ENCODE measurements around the gene PAX6. TPM values are rescaled to one million over a fixed set of nuclear protein-coding genes. Genes with fewer than 3 reads are reported as not detected.

PAX6 gene
- total and polyA plus RNA-seq, 2 of the 13 experiments (the other 11 are each of a cell fraction or from before 2014, with no cell fraction given) = 0.15 to 1.1 TPM

DNA sequence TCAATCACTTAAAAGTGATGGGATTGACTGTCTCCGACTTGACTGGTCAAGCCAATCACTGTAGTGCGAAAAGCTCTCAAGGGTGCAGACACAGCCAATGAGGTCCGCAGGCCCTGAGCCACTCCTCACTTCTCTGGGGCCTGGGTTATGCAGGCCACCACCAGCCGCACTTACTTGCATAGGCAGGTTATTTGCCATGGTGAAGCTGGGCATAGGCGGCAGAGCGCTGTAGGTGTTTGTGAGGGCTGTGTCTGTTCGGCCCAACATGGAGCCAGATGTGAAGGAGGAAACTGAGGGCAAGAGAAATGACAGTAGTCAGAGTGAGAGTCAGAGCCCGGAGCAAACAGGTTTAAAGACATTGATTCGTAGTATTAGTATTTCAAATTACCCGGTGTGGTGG is 17.9 kb downstream of the PAX6 start (continued):
- TF ChIP-seq NR2F1 (CRISPR knock-in tag; IDR thresholded peaks at IDR 0.05) (no peak), MTF2 (CRISPR knock-in tag; IDR thresholded peaks at IDR 0.05; ENCODE audit: borderline replicate concordance) (no peak)
- TF ChIP-seq, protein P1, sequence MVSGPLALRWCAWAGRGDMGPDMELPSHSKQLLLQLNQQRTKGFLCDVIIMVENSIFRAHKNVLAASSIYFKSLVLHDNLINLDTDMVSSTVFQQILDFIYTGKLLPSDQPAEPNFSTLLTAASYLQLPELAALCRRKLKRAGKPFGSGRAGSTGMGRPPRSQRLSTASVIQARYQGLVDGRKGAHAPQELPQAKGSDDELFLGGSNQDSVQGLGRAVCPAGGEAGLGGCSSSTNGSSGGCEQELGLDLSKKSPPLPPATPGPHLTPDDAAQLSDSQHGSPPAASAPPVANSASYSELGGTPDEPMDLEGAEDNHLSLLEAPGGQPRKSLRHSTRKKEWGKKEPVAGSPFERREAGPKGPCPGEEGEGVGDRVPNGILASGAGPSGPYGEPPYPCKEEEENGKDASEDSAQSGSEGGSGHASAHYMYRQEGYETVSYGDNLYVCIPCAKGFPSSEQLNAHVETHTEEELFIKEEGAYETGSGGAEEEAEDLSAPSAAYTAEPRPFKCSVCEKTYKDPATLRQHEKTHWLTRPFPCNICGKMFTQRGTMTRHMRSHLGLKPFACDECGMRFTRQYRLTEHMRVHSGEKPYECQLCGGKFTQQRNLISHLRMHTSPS (CRISPR knock-in tag; IDR thresholded peaks at IDR 0.05; ENCODE audit: low read depth) = no peak

DNA sequence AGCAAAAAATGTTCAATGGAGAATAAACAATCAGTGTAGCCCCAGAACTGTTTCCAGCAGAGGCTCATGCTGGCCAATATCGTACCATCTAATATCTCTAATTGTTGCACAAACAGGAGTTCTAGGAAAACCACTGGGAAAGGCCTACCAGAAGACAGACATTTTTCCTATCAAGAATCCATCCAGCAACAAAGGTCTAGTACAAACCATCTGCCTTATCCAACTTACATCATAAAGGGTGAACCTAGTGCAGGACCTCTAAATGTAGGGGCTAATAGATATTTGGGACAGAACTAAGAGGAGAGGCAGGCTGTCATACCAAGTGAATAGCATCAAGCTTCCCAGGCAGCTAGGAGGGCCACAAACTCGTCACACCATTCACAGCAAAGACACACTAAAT is 18.7 kb downstream of the PAX6 start:
- no peak for ATAC-seq
- no peaks in the 10 kb centered on the region; a peak in 1 of 5 replicates for H3K27me3 ChIP-seq (ENCODE audit: control insufficient read depth in 1 of 2, insufficient read depth in 2 of 2, low read length in 2 of 2)
- no peak overlapping the region for H3K4me3 ChIP-seq (replicated peaks in 1 of 3; ENCODE audit: insufficient read depth in 1 of 3, low read depth in 2 of 3, low read length in 3 of 3)
- H4K20me1 ChIP-seq (ENCODE audit: insufficient read depth, low read length) = no peaks in the 10 kb centered on the region
- in situ Hi-C loops (cut with HindIII; ENCODE audit: extremely low pct_ligation_motif_present, low pct_unique_long_range_greater_than_20kb) = no loop called here
- H3K27ac ChIP-seq (ENCODE audit: extremely low read length, insufficient read depth, low read length) = no peak overlapping the region
- H2AFZ ChIP-seq (ENCODE audit: low read length) = no peak overlapping the region
- POLR2A ChIA-PET = no interaction called here
- no peak for DNase-seq (ENCODE audit: low spot score)
- no TSS peak for BruUV-seq (replicated peaks)
- 69% methylated on average over 2 of the region's 2 CpGs for WGBS (ENCODE audit: low lambda C conversion rate)
- H3K36me3 ChIP-seq (replicated peaks in 1 of 2; ENCODE audit: control insufficient read depth in 1 of 2, insufficient read depth in 2 of 2, low read length in 2 of 2) = no peaks in the 10 kb centered on the region
- H3K9ac ChIP-seq (ENCODE audit: insufficient read depth, low read depth, low read length) = no peak overlapping the region
- no peaks in the 10 kb centered on the region for H3K4me1 ChIP-seq (ENCODE audit: insufficient read depth, low read length)
- no peaks in the 10 kb centered on the region for H3K9me3 ChIP-seq (ENCODE audit: low read length)
- no peak for FAIRE-seq
- H3K4me2 ChIP-seq (ENCODE audit: low read depth, low read length) = no peak overlapping the region
- CTCF ChIA-PET (ENCODE audit: low intra/inter-chr PET ratio, low total read pairs) = no interaction called here
- TF ChIP-seq MED8 (CRISPR knock-in tag; IDR thresholded peaks at IDR 0.05; ENCODE audit: insufficient replicate concordance) (no peak), ZNF282 (IDR thresholded peaks at IDR 0.05; ENCODE audit: partially characterized antibody) (no peak), MLLT10 (CRISPR knock-in tag; IDR thresholded peaks at IDR 0.05) (no peak), SIX1 (CRISPR knock-in tag; IDR thresholded peaks at IDR 0.05; ENCODE audit: borderline replicate concordance) (no peak), RFX1 (IDR thresholded peaks at IDR 0.05) (no peak), ZNF160 (CRISPR knock-in tag; IDR thresholded peaks at IDR 0.05) (no peak), ZNF251 (CRISPR knock-in tag; IDR thresholded peaks at IDR 0.05) (no peak), BRD4 (CRISPR knock-in tag; IDR thresholded peaks at IDR 0.05) (no peak), PHF5A (CRISPR knock-in tag; IDR thresholded peaks at IDR 0.05; ENCODE audit: low read depth, unreplicated experiment) (no peak)
- TF ChIP-seq, protein P2, sequence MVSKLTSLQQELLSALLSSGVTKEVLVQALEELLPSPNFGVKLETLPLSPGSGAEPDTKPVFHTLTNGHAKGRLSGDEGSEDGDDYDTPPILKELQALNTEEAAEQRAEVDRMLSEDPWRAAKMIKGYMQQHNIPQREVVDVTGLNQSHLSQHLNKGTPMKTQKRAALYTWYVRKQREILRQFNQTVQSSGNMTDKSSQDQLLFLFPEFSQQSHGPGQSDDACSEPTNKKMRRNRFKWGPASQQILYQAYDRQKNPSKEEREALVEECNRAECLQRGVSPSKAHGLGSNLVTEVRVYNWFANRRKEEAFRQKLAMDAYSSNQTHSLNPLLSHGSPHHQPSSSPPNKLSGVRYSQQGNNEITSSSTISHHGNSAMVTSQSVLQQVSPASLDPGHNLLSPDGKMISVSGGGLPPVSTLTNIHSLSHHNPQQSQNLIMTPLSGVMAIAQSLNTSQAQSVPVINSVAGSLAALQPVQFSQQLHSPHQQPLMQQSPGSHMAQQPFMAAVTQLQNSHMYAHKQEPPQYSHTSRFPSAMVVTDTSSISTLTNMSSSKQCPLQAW (CRISPR knock-in tag; IDR thresholded peaks at IDR 0.05) = no peak
- TF ChIP-seq, protein P3, sequence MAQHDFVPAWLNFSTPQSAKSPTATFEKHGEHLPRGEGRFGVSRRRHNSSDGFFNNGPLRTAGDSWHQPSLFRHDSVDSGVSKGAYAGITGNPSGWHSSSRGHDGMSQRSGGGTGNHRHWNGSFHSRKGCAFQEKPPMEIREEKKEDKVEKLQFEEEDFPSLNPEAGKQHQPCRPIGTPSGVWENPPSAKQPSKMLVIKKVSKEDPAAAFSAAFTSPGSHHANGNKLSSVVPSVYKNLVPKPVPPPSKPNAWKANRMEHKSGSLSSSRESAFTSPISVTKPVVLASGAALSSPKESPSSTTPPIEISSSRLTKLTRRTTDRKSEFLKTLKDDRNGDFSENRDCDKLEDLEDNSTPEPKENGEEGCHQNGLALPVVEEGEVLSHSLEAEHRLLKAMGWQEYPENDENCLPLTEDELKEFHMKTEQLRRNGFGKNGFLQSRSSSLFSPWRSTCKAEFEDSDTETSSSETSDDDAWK (CRISPR knock-in tag; IDR thresholded peaks at IDR 0.05) = no peak
- TF ChIP-seq, protein P4, sequence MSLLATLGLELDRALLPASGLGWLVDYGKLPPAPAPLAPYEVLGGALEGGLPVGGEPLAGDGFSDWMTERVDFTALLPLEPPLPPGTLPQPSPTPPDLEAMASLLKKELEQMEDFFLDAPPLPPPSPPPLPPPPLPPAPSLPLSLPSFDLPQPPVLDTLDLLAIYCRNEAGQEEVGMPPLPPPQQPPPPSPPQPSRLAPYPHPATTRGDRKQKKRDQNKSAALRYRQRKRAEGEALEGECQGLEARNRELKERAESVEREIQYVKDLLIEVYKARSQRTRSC (CRISPR knock-in tag; IDR thresholded peaks at IDR 0.05; ENCODE audit: low read depth) = no peak
- no peaks in the 10 kb centered on the region for H3K79me2 ChIP-seq (ENCODE audit: insufficient read depth, low read length)
- intact Hi-C loops (cut with micrococcal nuclease; ENCODE audit: unreplicated experiment) = no loop called here
